Measurements from ENCODE around the gene TFAP2A. TPM values are rescaled to one million over a fixed set of nuclear protein-coding genes. Genes with fewer than 3 reads are reported as not detected.
A peak's percentile ranks its signal among the peaks of the same experiment; 100 is the strongest.

Gene TFAP2A
- total and polyA plus RNA-seq, 10 of the 15 experiments (the other 5 are each of a cell fraction or from before 2014, with no cell fraction given) = 0.05 to 0.46 (median 0.17) TPM; not detected in 4

DNA sequence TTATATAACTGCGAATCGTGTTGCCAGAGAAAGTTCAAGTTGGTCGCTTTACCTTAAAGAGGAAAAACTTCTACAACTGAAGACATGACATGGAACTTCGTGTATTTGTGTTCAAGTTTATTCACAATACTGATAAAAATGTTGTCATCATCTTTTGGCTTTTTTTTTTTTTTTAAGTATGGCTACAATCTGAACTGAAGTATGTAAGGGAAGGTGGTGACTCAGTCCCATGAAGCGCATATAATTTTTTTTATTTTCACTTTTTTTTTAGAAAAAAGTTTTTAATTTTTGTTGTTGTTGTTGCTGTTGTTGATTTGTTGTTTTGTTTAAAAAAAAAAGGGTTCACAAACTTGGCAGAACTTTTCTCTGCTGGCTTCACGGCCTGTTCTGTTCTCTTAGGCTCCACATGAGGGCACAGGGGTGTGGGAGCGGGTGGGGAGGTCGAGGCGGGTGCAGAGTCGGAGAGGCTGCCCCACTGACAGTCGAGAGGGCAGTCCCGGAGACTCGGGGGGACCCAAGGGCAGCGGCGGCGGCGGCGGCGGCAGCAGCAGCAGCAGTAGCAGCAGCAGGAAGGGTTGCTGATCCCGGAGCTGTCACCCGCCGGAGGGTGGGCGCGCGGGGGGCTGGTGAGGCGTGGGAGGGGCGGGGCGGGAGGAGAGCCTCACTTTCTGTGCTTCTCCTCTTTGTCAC is 17.0 kb downstream of the TFAP2A start:
- no peak for FAIRE-seq
- POLR2A ChIA-PET = no interaction called here
- no peaks in the 10 kb centered on the region for H4K20me1 ChIP-seq (ENCODE audit: control insufficient read depth, insufficient read depth)
- DNase-seq (ENCODE audit: low read depth, low spot score) = no peak
- BruUV-seq (replicated peaks) = no TSS peak
- WGBS (ENCODE audit: insufficient coverage, insufficient replicate concordance, low lambda C conversion rate, missing lambda C conversion rate) = 29% methylated on average over 14 of the region's 28 CpGs
- SMC1A ChIA-PET (ENCODE audit: uncharacterized antibody, unreplicated experiment) = interaction anchor here (0.9 kb wide), 1 partner anchor 14 kb away, joined by 3 read pairs; no protein-coding TSS in a partner anchor
- no peaks in the 10 kb centered on the region for H3K4me1 ChIP-seq (ENCODE audit: control insufficient read depth, insufficient read depth, low read length)
- TF ChIP-seq POLR2AphosphoS5 (IDR thresholded peaks at IDR 0.05; ENCODE audit: low read length) = no peak
- ATAC-seq = peak; percentile 24; the same call in 2 of the 3 replicates
- no peaks in the 10 kb centered on the region for H3K36me3 ChIP-seq (ENCODE audit: control insufficient read depth in 2 of 2, insufficient read depth in 2 of 2, low read length in 1 of 2)
- no peak overlapping the region for H2AFZ ChIP-seq (ENCODE audit: control insufficient read depth, low read depth, low read length)
- no peak overlapping the region for H3K27ac ChIP-seq (ENCODE audit: control insufficient read depth, insufficient read depth)
- H3K4me2 ChIP-seq (ENCODE audit: control insufficient read depth, insufficient read depth) = no peak overlapping the region
- H3K4me3 ChIP-seq = no peak overlapping the region
- peaks cover 0 to 16% of the 10 kb centered on the region in 2 experiments; a peak in 2 of 4 replicates for H3K27me3 ChIP-seq (replicated peaks in 1 of 2; ENCODE audit: control insufficient read depth in 2 of 2, insufficient read depth in 2 of 2, low read length in 1 of 2)
- H3K9ac ChIP-seq (ENCODE audit: control insufficient read depth, insufficient read depth, low read length) = no peak overlapping the region
- H3K79me2 ChIP-seq (ENCODE audit: control insufficient read depth, insufficient read depth, low read length) = no peaks in the 10 kb centered on the region
- CTCF ChIA-PET = interaction anchor here (0.6 kb wide), 1 partner anchor 1195 kb away, joined by 3 read pairs; no protein-coding TSS in a partner anchor
- intact Hi-C loops (cut with micrococcal nuclease; ENCODE audit: unreplicated experiment) = no loop called here
- RAD21 ChIA-PET (ENCODE audit: unreplicated experiment) = no interaction called here
- in situ Hi-C loops (cut with MboI) = no loop called here
- no peaks in the 10 kb centered on the region; the same call in 2 of the 3 replicates for H3K9me3 ChIP-seq (replicated peaks; ENCODE audit: control insufficient read depth, insufficient read depth, low read length)

DNA sequence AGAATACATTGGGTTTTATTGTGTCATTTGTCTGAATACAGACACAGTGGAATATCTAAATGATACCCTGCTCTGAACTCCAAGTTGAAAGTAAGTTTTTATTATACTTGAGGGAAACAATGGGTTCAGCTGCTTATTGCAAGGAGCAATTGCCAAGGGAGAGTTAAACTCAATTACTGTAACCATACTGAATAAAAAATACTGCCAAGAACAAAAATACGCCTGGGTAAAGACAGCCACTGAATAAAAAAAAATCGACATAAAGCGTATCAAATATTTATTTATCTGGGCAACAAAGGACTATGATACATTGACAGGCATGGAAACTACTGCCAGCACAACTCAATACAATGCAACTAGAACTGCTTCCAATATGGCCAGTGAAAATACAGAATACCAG is 18.1 kb downstream of the TFAP2A start:
- no peak for FAIRE-seq
- ATAC-seq = no peak
- Histone ChIP-seq H3K27me3 (replicated peaks in 1 of 2; ENCODE audit: control insufficient read depth in 2 of 2, insufficient read depth in 2 of 2, low read length in 1 of 2) (peaks cover 0 to 15% of the 10 kb centered on the region in 2 experiments; a peak in 2 of 4 replicates), H3K79me2 (ENCODE audit: control insufficient read depth, insufficient read depth, low read length) (no peaks in the 10 kb centered on the region), H4K20me1 (ENCODE audit: control insufficient read depth, insufficient read depth) (no peaks in the 10 kb centered on the region), H3K9ac (ENCODE audit: control insufficient read depth, insufficient read depth, low read length) (no peak overlapping the region), H3K4me2 (ENCODE audit: control insufficient read depth, insufficient read depth) (no peak overlapping the region), H3K4me3 (no peak overlapping the region), H3K36me3 (ENCODE audit: control insufficient read depth in 2 of 2, insufficient read depth in 2 of 2, low read length in 1 of 2) (no peaks in the 10 kb centered on the region), H3K4me1 (ENCODE audit: control insufficient read depth, insufficient read depth, low read length) (no peaks in the 10 kb centered on the region), H3K9me3 (replicated peaks; ENCODE audit: control insufficient read depth, insufficient read depth, low read length) (no peaks in the 10 kb centered on the region; the same call in 2 of the 3 replicates), H2AFZ (ENCODE audit: control insufficient read depth, low read depth, low read length) (no peak overlapping the region), H3K27ac (ENCODE audit: control insufficient read depth, insufficient read depth) (no peak overlapping the region)
- in situ Hi-C loops (cut with MboI) (no loop called here), intact Hi-C loops (cut with micrococcal nuclease; ENCODE audit: unreplicated experiment) (no loop called here)
- POLR2A ChIA-PET = interaction anchor here (0.6 kb wide), 2 partner anchors 13 to 30 kb away, joined by 3 read pairs; no protein-coding TSS in a partner anchor
- no peak for DNase-seq (ENCODE audit: low read depth, low spot score)
- RAD21 ChIA-PET (ENCODE audit: unreplicated experiment) = no interaction called here
- SMC1A ChIA-PET (ENCODE audit: uncharacterized antibody, unreplicated experiment) = interaction anchor here (0.6 to 1.4 kb wide), 3 partner anchors 13 to 86 kb away, joined by 3 to 4 read pairs (median 3); no protein-coding TSS in a partner anchor
- CTCF ChIA-PET = interaction anchor here (1.1 kb wide), 1 partner anchor 366 kb away, joined by 3 read pairs; no protein-coding TSS in a partner anchor
- 72% methylated on average over 3 of the region's 3 CpGs for WGBS (ENCODE audit: insufficient coverage, insufficient replicate concordance, low lambda C conversion rate, missing lambda C conversion rate)
- BruUV-seq (replicated peaks) = no TSS peak
- TF ChIP-seq JUNB (IDR thresholded peaks at IDR 0.05) (no peak), NFIC (IDR thresholded peaks at IDR 0.05; ENCODE audit: low read depth, low read length) (no peak), NFYB (IDR thresholded peaks at IDR 0.05; ENCODE audit: insufficient read depth, low read depth, low read length) (no peak), SMAD1 (IDR thresholded peaks at IDR 0.05; ENCODE audit: low read depth, partially characterized antibody) (no peak)
- TF ChIP-seq, protein P1, sequence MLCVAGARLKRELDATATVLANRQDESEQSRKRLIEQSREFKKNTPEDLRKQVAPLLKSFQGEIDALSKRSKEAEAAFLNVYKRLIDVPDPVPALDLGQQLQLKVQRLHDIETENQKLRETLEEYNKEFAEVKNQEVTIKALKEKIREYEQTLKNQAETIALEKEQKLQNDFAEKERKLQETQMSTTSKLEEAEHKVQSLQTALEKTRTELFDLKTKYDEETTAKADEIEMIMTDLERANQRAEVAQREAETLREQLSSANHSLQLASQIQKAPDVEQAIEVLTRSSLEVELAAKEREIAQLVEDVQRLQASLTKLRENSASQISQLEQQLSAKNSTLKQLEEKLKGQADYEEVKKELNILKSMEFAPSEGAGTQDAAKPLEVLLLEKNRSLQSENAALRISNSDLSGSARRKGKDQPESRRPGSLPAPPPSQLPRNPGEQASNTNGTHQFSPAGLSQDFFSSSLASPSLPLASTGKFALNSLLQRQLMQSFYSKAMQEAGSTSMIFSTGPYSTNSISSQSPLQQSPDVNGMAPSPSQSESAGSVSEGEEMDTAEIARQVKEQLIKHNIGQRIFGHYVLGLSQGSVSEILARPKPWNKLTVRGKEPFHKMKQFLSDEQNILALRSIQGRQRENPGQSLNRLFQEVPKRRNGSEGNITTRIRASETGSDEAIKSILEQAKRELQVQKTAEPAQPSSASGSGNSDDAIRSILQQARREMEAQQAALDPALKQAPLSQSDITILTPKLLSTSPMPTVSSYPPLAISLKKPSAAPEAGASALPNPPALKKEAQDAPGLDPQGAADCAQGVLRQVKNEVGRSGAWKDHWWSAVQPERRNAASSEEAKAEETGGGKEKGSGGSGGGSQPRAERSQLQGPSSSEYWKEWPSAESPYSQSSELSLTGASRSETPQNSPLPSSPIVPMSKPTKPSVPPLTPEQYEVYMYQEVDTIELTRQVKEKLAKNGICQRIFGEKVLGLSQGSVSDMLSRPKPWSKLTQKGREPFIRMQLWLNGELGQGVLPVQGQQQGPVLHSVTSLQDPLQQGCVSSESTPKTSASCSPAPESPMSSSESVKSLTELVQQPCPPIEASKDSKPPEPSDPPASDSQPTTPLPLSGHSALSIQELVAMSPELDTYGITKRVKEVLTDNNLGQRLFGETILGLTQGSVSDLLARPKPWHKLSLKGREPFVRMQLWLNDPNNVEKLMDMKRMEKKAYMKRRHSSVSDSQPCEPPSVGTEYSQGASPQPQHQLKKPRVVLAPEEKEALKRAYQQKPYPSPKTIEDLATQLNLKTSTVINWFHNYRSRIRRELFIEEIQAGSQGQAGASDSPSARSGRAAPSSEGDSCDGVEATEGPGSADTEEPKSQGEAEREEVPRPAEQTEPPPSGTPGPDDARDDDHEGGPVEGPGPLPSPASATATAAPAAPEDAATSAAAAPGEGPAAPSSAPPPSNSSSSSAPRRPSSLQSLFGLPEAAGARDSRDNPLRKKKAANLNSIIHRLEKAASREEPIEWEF (IDR thresholded peaks at IDR 0.05; ENCODE audit: insufficient replicate concordance, low read depth, low read length) = no peak
- TF ChIP-seq, protein P2, sequence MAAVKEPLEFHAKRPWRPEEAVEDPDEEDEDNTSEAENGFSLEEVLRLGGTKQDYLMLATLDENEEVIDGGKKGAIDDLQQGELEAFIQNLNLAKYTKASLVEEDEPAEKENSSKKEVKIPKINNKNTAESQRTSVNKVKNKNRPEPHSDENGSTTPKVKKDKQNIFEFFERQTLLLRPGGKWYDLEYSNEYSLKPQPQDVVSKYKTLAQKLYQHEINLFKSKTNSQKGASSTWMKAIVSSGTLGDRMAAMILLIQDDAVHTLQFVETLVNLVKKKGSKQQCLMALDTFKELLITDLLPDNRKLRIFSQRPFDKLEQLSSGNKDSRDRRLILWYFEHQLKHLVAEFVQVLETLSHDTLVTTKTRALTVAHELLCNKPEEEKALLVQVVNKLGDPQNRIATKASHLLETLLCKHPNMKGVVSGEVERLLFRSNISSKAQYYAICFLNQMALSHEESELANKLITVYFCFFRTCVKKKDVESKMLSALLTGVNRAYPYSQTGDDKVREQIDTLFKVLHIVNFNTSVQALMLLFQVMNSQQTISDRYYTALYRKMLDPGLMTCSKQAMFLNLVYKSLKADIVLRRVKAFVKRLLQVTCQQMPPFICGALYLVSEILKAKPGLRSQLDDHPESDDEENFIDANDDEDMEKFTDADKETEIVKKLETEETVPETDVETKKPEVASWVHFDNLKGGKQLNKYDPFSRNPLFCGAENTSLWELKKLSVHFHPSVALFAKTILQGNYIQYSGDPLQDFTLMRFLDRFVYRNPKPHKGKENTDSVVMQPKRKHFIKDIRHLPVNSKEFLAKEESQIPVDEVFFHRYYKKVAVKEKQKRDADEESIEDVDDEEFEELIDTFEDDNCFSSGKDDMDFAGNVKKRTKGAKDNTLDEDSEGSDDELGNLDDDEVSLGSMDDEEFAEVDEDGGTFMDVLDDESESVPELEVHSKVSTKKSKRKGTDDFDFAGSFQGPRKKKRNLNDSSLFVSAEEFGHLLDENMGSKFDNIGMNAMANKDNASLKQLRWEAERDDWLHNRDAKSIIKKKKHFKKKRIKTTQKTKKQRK (IDR thresholded peaks at IDR 0.05; ENCODE audit: low read depth, low read length) = no peak
